ENCODE data around the gene MSANTD2. TPM values are rescaled to one million over a fixed set of nuclear protein-coding genes. Genes with fewer than 3 reads are reported as not detected.

MSANTD2 gene
- total and polyA plus RNA-seq, 8 donors: 9.4 to 46.3 (median 39.9) TPM

DNA sequence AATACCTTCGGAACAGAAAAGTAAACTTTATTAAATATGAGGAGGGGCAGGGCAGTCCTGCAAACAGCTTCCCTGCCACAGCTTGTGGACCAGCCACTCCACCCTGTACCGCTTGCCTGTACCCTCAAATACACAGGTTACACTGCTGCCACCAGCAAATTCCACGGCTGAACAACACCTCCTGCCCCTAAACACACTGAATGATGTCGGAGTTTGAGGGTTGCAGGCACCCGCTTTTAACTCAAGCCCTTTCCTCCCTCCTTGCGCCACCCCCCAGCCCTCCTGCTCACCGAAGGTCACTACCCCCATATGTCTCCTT is 52.1 kb downstream of the MSANTD2 start:
- Histone ChIP-seq H3K36me3 (no peaks in the 10 kb centered on the region), H3K9me3 (no peaks in the 10 kb centered on the region), H3K4me3 (no peak overlapping the region), H3K27me3 (peaks cover 5 to 52% of the 10 kb centered on the region in 2 donors), H3K4me1 (peaks cover 32 to 78% of the 10 kb centered on the region in 2 donors), H3K27ac (peak overlapping the region; percentile 73 to 82)
- ATAC-seq: peak; percentile 3
- DNase-seq: no peak
- intact Hi-C loops (cut with DNase I): no loop called here
- TF ChIP-seq, protein P1, sequence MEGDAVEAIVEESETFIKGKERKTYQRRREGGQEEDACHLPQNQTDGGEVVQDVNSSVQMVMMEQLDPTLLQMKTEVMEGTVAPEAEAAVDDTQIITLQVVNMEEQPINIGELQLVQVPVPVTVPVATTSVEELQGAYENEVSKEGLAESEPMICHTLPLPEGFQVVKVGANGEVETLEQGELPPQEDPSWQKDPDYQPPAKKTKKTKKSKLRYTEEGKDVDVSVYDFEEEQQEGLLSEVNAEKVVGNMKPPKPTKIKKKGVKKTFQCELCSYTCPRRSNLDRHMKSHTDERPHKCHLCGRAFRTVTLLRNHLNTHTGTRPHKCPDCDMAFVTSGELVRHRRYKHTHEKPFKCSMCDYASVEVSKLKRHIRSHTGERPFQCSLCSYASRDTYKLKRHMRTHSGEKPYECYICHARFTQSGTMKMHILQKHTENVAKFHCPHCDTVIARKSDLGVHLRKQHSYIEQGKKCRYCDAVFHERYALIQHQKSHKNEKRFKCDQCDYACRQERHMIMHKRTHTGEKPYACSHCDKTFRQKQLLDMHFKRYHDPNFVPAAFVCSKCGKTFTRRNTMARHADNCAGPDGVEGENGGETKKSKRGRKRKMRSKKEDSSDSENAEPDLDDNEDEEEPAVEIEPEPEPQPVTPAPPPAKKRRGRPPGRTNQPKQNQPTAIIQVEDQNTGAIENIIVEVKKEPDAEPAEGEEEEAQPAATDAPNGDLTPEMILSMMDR (IDR thresholded peaks at IDR 0.05): no peak

DNA sequence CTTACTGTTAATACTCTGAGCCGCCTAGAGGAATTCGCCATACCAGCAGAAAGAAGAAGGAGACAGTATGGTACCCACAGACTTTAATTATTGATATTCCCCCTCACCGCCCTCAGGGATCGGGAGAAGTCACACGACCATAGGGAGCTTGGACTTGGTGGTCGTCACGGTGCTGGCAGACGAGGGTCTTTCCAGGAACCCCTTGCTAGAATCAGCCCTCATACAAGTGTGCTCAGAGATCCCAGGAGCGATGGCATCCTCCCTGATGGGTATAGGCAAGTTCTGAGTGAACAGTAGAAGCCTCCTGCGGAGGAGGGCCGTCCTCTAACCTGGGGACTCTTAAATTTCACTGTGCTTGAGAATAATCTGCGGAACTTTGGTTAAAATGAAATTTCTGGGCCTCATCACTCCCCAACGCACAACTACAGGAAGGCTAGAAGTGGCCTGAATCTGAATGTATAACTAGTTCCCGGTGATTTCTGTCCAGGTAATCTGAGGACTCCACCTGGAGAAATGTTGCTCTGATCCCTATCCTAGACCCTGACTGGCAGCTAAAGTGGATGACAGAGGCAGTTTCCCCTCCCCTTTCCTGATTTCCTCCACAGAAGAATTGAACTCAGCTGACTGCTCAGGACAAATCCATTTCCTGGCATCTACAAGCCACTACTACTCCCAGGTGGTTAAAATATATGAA is 52.7 kb downstream of the MSANTD2 start:
- DNase-seq (no peak), ATAC-seq (peak; percentile 12)
- peaks cover 28 to 73% of the 10 kb centered on the region in 2 donors for H3K4me1 ChIP-seq
- intact Hi-C loops (cut with DNase I): no loop called here
- no peaks in the 10 kb centered on the region for H3K36me3 ChIP-seq
- TF ChIP-seq, protein P1 (IDR thresholded peaks at IDR 0.05): no peak
- peak overlapping the region; percentile 73 to 82 for H3K27ac ChIP-seq
- peaks cover 5 to 52% of the 10 kb centered on the region in 2 donors for H3K27me3 ChIP-seq
- H3K4me3 ChIP-seq: no peak overlapping the region
- no peaks in the 10 kb centered on the region for H3K9me3 ChIP-seq

DNA sequence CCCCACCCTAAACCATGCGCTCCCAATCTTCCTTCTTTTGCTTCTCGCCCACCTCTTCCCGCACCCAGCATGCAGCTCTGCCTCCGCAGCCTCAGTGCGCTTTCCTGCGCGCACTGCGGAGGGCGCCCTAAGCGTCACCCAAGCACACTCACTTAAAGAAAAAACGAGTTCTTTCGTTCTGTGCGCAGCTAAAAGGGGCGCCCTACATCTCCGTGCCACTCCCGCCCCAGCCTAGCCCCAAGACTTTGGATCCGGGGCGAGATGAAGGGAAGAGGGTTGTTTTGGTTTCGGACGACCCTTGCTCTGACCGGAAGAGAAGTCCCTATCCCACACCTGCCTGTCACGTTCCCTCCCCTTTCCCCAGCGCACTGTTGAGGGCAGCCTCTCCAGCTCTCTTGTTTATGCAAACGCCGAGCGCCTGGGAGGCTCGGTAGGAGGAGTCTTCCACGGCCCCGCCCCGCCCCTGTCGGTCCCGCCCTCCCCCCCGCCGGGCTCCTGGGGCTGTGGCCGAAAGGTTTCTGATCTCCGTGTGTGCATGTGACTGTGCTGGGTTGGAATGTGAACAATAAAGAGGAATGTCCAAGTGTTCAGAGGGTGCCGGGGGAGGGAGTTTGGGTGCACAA is 53.5 kb downstream of the MSANTD2 start:
- peak overlapping the region; percentile 31 to 51 for H3K4me3 ChIP-seq
- peak; percentile 88 for ATAC-seq
- TF ChIP-seq, protein P1 (IDR thresholded peaks at IDR 0.05): peak in 1 of 2 donors; percentile 26
- peak overlapping the region; percentile 82 to 83 for H3K27ac ChIP-seq
- peaks cover 5 to 45% of the 10 kb centered on the region in 2 donors for H3K27me3 ChIP-seq
- H3K36me3 ChIP-seq: no peaks in the 10 kb centered on the region
- no peaks in the 10 kb centered on the region for H3K9me3 ChIP-seq
- intact Hi-C loops (cut with DNase I): no loop called here
- peaks cover 22 to 69% of the 10 kb centered on the region in 2 donors for H3K4me1 ChIP-seq
- peak in 3 of 4 donors; percentile 72 to 94 (median 90) for DNase-seq

DNA sequence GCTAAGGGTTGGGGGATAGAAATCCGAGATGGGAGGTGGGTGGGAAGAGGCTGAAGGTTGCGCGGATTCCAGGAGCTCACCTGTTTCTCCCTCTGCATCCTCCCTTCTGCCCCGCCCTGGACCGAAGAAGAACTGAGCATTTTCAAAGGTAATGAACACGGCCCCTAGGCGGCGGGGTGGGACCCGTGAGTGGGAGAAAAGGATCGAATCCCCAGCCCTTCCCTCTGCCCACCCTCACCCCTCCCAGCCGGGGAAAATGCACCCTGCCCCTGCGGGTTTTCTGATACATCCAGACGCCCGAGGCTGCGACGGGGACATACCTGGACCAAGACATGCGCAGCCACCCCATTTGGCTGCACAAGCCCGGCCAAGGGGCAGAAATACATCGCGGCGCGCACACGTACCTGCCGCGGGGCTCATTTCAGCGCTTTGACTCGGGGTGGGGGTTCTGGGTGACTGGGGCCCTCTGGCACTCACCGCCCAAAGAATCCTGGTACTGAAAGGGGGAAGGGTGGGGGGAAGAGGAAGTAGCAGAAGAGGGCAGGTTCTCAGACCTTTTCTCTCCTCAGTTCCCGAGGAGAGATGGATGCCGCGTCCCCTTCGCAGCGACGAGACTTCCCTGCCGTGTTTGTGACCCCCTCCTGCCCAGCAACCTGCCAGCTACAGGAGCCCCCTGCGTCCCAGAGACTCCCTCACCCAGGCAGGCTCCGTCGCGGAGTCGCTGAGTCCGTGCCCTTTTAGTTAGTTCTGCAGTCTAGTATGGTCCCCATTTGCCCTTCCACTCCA is 54.2 kb downstream of the MSANTD2 start:
- peak in 1 of 4 donors; percentile 80 for DNase-seq
- peaks cover 5 to 45% of the 10 kb centered on the region in 2 donors for H3K27me3 ChIP-seq
- H3K36me3 ChIP-seq: no peaks in the 10 kb centered on the region
- peak overlapping the region; percentile 31 to 51 for H3K4me3 ChIP-seq
- ATAC-seq: peak; percentile 7
- intact Hi-C loops (cut with DNase I): no loop called here
- H3K4me1 ChIP-seq: peaks cover 21 to 71% of the 10 kb centered on the region in 2 donors
- TF ChIP-seq, protein P1 (IDR thresholded peaks at IDR 0.05): no peak
- H3K27ac ChIP-seq: peak overlapping the region; percentile 82 to 83
- H3K9me3 ChIP-seq: no peaks in the 10 kb centered on the region

Measured in left lung (tissue), 10 donors.